GM18499 (cell line): ENCODE results near the gene MMS19.
"Not testable (repeated sequence)": the region's sequence is repeated elsewhere in the genome, so short reads cannot be mapped to it uniquely, and the experiment has no call there.

Source experiments
- ATAC-seq: cut with Tn5 transposase; IDR thresholded peaks from one replicate; pipeline ENCODE4 v1.9.1; 2021; ENCODE audit warnings: moderate number of reproducible peaks; ENCODE audit not compliant: insufficient read depth, unreplicated experiment

Gene MMS19

DNA sequence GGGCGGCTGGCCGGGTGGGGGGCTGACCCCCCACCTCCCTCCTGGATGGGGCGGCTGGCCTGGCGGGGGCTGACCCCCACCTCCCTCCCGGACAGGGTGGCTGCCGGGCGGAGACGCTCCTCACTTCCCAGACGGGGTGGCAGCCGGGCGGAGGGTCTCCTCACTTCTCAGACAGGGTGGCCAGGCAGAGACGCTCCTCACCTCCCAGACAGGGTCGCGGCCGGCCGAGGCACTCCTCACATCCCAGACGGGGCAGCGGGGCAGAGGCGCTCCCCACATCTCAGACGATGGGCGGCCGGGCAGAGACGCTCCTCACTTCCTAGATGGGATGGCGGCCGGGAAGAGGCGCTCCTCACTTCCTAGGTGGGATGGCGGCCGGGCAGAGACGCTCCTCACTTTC, 30.7 kb upstream of the MMS19 start:
- ATAC-seq: not testable (repeated sequence)

DNA sequence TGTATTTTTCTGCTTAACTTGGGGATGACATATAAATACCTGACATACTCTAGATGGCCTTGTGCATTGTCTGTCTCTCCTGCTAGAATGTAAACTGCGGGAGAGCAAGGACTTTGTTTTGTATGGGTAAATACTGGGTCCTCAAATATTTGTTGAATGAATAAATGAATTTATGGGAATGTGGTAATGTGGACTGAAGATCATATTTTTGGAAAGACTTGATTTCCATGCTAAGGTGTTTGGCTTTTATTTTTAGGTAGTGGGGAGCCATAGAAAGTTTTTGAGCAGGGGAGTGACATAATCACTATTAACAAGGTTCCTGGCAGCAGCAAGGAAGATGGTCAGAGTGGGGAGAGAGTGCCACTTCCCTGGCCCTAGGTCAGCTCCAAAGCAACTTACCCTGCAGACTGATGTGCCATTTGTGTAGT, 27.5 kb upstream of the MMS19 start:
- ATAC-seq: no peak

DNA sequence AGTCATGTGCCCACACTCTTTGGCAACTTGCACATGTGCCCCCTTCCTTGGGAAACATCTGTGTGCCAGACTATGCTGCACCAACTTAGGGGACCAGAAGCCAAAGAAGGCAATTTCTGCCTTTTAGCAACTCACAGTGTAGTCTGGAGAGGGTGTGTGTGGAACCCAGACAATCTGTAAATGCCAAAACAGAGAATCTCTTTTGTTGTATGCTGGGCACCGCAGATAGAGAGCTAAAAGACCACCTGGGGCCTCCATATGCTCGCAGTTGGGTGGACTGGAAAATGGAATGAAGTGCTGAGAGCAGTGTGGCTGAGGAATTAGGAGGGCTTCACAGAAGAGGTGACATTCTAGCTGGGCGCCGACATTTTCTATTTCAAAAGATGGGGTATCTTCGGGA, 26.9 kb upstream of the MMS19 start:
- no peak for ATAC-seq

DNA sequence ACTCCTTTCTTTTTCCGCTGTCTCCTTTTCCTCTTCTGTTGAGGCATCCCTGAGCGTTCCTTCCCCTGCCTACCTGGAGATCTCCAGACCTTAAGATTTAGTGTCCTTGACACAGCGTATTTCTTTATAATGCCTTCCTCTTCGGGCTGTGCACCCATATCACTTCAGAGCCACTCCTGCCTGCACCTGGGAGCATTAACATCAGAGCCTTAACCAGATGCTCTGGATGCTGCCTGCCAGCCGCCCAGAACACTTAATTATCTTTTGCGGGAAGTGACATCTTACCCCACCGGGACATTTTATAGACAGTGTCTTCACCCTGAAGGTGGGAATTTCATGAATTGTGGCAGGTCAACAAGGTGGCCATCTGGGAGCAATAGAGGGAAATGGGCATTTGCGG, 24.7 kb upstream of the MMS19 start:
- ATAC-seq: no peak

GRCh38 chr10:97522071-97522470, 23.8 kb upstream of the MMS19 start:
- ATAC-seq: no peak

- ATAC-seq: no peak
Observed at GRCh38 chr10:97520978-97521761, 22.9 kb upstream of the MMS19 start.

- ATAC-seq: no peak
Observed at GRCh38 chr10:97520520-97520919, 22.3 kb upstream of the MMS19 start.

DNA sequence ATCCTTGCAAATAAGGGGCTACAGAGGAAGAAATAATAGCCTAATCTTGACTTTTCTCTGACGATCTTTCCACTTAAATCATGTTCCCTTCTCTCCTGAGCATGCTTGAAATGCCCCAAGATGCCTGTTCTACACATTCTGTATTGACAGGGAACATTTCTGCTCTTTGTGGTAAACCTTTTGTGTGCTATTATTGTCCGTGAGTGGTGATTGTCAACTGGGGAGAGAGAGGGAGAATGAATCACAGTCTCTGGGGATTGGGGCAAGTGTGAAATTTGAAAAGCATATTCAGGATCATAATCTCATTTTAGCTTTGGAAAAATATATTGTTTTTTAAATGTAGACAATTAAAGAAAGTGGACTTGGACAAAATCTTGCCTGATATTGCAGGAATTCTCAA, 21.1 kb upstream of the MMS19 start:
- ATAC-seq: no peak

DNA sequence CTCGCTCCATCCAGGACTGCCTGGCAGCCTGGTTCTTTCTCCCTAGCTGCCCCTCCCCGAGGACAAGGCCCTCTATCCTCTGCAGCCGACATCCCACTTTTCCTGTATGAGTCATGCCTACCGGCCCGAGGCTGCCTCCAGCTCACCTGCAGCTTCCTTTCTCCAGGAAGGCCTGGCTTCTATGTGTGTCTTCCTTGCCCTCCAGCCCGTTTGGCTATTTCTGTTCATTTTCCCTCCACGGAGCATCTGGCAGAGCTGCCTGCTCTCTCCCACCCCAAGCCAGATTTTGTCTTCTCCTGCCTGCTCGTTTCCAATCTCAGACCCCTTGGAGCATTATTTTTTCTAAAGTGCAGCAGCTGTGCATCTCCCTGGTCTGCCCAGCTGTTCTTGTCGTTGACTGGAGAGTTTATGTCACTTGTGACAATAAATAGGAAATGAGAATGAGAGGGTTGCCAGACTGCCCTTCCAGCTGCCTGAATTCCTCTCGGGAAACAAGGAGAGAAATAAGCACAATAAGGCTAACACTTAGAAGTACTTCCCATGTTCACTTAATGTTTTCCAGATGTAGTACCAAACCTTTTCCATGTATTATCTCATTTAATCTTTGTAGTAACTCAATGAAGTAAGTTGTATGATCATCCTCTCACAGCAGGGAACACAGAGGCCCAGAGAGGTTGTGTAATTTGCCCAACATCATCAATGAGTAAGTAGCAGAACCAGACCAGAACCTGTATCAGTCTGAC, 20.2 kb upstream of the MMS19 start:
- ATAC-seq: no peak

DNA sequence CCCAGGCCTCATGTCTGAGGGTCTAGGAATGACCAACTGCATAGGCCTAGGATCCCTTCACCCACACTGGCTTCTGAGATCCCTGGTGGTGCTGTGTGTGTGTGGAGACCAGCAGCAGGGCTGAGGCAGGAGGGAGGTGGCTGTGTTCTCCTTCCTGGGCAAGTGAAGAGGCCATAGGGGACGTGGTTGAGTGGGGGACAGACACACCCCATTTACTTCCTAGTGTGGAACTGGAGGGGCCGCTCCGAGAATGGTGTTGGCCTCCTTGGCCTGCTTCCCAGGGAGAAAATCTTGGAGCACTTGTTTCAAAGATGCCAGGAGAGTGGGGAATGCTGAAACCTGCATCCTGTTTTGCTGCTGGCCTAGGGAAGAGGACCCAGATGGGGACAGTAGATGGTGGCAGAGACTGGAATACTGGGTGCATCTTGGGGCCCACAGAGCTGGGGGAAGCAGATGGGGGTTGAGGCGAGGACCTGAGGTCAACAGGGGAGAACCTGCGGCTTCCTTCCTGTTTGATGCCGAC, 19.6 kb upstream of the MMS19 start:
- ATAC-seq: no peak

- ATAC-seq: no peak
Observed at GRCh38 chr10:97517096-97517750, 19.0 kb upstream of the MMS19 start.

GRCh38 chr10:97515271-97515978, 17.2 kb upstream of the MMS19 start:
- ATAC-seq: no peak

DNA sequence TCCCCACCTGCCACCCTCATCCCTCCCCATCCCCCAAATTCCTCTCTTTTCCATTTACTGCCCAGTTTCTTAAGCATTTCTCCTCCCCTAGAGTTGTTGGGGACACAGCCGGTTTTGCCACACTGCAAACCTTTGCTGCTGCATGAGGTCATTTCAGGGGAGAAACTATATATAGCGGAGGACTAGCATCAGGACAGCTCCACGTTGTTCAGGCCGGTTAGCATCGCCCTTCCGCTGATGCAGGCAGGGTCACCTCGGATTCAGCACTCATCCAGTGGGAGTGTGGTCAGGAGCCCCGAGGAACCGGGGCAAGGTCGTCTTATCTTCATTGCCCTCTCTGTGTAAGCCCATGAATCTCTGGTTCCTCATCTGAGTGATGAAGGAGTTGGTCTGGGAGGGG, 16.1 kb upstream of the MMS19 start:
- no peak for ATAC-seq

GRCh38 chr10:97512993-97513392, 14.8 kb upstream of the MMS19 start:
- no peak for ATAC-seq

GRCh38 chr10:97511711-97512440, 13.7 kb upstream of the MMS19 start:
- ATAC-seq: no peak

DNA sequence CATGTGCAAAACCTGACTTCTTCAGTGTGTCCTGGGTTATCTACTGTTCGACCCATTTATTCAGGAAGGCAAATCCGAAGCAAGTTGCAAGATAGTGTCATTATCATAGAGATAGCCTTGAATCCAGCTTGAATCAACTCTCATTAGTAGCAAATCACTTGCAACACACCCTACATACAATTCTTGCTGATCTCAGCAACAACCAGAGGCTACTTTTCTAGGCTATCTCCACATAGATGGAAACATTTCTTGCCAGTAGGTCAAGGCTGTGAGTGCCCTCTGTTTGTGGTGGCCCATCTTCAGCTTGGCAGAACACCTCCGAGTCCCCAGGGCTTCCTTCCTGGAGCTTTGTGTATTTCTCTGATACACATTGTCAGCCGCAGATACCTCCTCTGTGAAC, 12.5 kb upstream of the MMS19 start:
- no peak for ATAC-seq

DNA sequence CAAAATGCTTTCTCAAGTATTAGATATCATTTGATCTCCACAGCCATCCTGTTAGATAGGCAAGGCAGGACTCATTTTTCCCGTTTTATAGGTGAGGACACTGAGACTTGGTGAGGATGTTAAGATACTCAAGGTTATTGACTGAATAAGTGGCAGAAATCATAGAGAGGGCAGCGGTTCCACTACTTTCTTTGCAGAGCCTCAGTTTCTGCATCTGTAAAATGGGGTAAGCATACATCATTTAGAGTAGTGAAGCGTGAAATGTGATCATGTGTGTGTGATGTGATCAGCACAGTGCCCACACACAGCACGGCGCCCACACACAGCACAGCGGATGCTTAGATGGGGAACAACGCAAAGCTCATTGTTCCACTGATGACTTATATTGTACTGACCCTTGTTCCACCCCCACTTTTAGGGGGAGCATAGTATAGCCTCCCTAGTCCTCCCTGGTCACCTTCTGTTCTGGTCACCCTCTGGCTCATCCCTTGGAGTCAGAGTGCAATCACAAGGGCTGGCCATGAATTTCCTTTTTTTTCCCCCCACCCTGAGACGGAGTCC, 11.0 kb upstream of the MMS19 start:
- ATAC-seq: no peak

GRCh38 chr10:97508342-97508741, 10.1 kb upstream of the MMS19 start:
- ATAC-seq: no peak

DNA sequence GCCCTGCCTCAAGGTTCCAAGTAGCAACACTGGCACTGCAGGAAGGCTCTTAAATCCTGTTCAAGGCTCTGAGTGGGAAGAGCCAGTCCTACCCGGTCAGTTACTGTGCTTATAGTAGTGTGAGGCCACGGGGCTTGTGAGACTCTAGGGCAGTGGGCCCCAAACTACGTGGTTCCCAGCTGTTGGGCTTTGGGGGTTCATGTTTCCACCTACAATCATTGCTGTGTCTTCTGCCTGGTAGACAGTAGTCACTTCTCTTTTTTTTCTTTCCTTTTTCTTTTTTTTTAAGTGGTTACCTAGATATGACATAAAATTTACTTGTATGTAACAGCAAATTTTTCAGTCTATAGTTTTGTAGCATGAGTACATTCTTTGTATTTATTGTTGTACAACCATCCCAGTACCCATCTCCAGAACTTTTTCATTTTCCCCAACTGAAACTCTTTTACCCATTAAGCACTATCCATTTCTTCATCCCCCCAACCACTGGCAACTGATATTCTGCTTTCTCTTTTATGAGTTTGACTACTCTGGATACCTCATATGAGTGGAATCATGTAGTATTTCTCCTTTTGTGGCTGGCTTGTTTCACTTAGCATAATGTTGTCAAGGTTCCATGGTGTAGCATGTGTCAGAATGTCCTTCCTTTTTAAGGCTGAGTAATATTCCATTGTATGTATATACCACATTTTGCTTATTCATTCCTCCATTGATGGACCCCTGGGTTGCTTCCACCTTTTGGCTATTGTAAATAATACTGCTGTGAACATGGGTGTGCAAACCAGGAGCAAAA, 8.2 kb upstream of the MMS19 start:
- ATAC-seq: no peak
